DMS53 treated with DMSO at 0.1 percent for 48 hours (cell line): ENCODE results near the gene FUOM.
"Not testable (repeated sequence)": the region's sequence is repeated elsewhere in the genome, so short reads cannot be mapped to it uniquely, and the experiment has no call there.

Source experiments
- DNase-seq: peaks from one replicate; lab custom pipeline; 2025; ENCODE audit not compliant: unreplicated experiment; lab: John Stamatoyannopoulos, UW

FUOM gene

DNA sequence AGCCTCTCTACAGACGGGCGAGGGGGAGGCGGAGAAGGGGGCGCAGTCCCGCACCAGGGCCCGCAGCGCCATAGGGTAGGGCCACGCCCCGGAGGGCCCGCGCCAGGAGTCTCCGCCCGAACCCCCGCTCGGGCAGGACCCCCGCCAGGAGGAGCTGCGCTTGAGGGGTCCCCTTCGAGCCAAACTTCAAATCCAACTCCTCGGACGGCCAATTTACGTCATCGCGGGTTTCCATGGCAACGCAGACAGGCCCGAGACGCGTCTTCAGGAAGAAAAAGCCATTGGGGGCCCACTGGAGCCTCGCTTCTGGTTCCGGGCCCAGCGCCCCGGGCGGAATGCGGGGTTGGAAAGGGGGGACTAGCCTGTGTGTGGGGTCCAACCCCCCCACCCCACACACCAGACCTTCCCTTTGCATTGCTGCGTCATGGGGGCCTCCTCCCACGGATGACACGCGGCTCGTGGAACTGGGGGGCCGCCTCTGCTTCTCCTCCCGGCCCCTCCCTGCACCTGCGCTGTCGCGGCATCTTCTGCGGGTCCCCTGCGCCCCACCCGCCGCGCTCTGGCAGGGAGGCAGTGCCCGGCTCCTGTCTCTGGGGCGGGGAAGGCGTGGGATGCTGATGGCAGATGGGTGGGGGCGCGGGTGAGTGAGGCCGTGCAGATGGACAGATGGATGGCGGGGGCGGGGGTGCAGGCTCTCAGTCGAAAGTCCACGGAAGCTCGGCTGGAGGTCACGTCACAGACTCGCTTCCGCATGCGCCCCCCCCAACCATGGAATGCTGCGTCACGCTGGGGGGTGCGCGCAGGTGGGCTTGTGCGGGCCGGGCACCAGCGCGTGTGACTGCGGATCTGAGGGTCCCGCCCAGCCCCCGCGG, 22.3 kb downstream of the FUOM start:
- peak; percentile 11 for DNase-seq

DNA sequence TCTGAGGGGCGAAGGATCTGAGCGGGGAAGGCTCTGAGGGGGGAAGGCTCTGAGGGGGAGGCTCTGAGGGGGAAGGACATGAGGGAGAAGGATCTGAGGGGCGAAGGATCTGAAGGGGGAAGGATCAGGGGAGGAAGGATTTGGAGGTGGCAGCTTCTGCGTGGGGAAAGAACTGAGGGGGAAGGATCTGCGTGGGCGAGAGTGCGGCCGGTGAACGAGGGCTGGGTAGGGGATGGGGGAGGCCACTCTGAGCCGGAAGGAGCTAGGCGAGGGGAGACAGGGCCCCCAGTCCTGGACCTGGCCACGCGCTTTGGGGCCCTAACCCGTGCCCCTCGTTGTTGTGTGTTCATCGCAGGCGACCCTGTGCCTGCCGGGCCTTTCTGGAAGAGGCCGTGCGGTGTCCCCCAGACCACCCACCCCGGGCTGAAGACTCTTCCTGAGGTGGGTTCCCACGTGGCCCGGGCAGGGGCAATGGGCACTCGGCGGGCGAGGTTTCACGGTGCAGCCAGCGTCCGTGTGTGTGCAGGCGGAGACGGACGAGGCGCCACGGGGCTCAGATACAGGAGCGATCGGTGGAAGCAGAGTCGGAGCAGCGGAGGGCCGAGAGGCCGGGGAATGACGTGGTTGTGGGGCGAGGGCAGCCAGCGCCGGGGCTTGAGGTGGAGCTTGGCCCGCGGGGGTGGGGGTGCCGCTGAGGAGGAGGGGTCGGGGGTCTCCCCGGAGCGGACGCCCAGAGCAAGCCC, 23.1 kb downstream of the FUOM start:
- peak; percentile 5 for DNase-seq

DNA sequence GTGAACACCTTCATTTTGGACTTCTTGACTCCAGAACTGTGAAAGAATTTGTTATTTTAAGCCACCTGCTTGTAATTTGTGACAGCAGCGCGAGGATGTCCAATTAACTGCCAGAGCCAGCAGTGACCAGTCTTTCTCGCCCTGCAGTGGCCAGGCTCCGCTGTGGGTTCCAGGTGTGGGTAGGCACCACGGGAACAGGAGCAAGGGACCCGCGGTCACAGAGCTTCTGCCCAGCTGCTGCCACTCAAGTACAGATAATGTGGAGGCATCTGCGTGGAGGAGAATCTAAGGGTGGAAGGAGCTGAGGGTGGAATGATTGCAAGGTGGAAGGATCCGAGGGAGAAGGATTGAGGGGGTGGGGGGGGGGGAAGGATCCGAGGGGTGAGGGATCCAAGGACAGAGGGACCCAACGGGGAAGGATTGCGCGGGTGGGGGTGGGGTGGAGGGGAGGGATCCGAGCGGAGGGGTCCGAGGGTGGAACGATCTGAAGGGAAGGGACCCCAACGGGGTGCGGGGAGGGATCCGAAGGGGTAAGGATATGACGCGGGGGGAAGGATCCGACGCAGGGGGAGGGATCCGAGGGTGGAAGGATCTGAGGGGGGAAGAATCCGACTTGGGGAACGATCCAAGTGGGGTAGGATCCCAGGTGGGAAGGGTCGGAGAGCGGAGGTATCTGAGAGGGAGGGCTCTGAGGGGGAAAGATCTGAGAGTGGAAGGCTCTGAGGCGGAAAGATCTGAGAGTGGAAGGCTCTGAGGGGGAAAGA, 24.7 kb downstream of the FUOM start:
- DNase-seq: no peak

DNA sequence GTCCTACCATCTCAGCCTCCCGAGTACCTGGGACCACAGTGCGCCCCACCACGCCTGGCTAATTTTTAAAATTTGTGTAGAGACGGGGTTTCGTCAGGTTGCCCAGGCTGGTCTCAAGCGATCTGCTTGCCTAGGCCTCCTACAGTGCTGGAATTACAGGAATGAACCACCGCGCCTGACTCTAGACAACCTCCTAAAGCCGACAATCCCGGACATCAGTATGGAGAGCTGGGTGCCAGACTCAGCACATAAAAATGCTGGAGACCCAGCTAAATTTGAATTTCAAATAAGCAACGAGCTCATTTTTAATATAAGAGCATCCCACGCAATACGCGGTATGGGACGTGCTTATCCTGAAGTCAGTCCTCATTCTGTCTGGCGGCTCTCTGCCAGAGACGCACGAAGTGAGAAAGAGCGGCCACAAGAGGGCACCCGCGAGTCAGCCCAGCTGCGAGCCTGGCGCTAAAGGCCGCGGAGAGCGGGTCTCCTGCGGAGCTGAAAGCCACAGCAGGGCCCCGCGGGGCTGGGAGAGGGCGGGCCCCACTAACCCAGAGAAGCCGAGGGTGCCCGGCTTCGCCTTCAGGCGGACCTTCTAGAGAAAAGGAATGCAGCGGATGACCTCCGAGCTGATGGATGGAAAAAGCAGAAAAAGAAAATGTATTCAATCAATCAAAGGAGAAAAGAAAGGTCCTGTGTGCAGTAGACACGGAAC, 28.2 kb downstream of the FUOM start:
- peak; percentile 79 for DNase-seq

DNA sequence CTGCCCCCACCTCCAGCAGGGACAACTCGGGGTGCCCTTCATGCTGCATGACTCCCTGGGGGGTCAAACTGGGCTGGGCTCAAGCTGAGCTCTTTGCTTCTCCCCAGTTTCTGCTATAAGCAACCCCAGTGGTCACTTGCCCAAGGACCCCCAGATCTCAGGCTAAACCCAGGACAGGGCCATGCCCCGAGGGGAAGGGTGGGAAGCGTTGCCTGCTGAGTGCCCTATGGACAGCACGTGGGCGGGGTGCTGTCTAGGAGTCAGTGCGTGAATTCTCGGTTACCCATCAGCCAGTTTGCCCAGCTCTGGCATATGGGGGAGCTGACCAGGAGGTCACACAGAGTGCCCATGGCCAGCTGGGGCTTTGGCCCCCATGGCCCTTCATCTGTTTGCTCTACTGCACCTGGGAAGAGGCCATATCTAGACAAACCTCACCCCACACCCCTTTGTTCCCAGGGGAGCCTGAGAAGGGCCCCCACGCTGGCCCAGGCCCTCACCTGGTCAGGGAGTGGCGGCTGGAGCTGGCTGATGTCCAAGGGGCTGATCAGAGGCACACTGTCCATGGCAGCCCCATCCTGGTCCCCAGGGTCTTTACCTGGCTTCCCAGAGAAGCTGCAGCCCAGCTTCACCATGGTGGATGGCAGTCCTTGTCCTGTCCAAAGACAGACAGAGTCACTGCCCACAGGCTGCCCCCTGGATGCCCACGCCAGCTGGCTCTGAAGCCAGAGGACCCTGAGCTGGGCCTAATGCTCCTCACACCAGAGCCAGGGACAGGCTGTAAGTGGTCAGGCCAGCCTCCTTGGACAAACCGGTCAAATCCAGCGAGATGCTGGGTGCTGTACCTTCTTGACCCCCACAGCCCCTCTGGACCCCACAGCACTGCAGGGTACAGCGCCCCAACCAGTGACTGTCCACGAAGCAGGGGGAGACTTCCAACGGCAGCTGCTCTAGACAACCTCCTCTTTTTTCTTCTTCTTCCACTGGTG, 29.2 kb downstream of the FUOM start:
- DNase-seq: no peak

DNA sequence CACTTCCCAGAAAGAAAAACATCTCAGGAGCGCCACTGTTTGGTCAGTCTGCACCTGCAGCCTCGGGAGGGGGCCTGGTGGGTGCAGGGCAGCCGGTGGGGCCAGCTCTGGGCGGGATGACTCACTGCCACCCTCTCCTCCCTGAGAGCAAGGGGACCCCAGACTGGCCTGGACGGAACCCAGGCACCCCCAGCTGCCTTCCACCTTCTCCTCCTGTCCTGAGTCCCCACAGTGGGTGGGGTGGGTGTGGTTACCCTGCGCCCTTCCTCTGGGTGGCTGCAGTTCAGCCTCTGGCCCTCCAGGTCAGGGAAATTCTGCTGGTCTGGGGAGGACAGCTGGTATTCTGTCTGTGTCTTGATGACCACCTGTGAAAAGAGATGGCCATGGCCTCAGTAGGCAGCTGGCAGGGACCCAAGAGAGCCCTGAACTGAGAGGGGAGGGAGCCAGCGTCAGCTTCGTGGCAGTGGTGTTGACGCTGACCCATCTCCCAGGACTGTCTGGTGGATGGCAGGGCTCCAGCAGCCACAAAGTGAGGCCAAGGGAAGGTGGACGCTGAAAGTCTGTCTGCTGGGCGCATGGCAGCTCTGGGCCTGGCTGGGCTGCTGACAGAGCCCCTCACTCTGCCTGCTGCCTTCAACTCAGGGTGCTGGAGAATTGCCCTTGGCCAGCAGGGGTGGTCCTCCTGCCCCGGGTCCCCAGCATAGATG, 30.0 kb downstream of the FUOM start:
- no peak for DNase-seq

DNA sequence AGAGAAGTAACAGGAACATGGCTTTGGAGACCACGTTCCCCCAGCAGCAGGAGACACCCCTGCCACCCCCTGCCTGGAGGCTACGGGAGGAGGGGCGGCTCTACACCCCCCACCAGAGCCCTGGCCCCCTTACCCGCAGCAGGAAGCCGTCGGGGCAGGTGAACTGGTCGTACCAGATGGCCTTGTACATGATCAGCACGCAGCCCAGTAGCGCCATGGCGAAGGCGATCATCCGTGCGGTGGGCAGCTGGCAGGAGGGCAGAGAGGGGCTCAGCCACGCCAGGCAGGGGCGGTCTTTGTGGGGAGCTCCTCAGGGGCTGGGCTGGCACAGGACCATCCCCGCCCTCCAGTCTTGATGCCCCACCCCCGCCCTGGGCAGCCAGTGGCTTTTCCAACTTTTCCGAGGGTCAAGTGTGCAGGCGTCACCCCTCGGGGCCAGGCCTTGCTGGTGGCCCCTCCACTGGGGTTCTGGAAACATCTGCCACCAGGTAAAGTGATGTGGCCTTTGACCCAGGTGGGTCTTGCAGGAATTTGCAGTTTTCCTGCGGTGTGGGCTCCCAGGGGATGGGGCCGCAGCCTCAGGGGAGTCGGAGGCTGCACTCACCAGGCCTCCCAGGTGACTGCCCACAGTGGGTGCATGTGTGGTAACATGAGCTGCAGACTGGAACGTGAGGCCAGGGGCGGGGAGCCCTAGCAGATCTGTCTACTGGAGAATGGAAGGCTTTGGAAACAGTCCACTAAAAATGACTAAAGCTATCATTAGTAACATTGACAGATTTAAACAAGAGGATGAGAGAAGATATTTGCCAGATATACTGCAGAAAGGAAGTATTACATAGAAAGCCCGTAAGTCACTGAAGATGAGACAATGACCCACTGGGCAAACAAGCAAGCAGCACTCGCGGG, 30.8 kb downstream of the FUOM start:
- peak; percentile 28 for DNase-seq

DNA sequence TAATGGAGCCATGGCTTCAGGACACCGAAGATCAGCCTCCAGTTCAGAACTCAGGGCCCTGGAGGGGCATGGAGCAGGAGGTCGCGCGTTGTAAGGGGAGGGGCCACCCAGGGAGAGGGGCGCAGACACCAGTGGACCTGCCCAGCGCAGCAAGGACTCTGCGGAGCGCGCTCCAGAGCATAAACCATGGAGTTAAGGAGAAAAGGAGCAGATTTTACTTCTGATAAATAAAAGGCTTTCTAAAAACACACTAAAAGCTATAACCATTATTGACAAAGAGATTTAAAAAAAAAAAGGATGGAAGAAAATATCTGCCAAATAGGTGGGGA, 31.6 kb downstream of the FUOM start:
- DNase-seq: no peak

DNA sequence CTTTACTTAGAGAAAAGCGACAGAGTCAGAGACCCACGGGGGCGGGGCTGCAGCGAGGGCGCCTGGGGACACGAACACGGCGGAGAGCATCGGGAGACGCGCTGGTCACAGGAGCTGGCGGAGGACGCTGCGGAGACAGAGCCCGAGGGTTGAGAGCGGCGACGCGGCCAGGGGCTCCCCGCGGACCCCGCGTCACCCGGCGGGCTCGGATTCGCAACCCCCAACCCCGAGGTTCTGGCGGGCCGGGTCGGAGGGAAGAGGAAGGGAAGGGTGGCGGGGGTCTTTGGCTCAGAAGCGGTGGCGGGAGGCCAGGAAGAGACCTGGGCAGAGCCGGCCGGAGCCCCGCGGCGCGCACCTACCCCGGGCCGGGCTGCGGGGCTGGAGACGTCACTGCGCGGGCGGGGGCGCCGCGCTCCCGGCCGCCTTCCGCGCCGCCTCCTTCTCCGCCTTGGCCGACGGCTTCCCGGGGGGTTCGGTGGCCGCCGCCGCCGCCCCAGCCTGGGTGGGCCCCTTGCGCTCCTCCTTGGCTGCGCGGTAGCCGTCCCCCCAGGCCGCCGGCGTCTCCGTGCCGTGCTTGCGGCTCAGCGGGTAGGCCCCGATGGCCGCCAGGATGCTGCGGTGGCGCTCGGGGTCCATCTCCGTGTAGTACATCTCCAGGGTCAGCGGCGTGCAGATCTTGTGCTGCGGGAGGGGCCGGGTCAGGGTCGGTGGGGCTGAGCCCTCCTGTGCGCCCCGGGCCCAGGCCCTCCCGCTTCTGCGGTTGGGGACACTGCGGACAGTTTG, 32.2 kb downstream of the FUOM start:
- DNase-seq: peak; percentile 14

DNA sequence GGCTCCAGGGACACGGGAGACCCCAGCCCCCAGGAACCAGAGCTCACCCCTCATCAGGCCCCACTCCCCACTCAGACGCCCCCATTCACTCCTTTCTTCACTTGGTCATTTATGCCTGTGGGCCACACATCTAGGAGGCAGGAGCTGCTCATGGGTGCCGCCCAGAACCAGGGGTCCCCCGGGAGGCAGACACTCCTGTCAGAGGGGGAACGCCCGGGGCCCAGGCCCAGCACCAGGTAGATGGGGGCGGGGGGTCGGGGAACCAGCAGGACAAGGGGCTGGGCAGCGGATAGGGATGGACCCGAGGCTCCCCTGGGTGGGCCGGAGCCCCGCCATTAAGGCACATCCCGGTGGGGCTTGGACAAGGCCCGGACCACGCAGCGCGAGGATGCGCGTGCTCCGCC, 33.0 kb downstream of the FUOM start:
- DNase-seq: no peak

DNA sequence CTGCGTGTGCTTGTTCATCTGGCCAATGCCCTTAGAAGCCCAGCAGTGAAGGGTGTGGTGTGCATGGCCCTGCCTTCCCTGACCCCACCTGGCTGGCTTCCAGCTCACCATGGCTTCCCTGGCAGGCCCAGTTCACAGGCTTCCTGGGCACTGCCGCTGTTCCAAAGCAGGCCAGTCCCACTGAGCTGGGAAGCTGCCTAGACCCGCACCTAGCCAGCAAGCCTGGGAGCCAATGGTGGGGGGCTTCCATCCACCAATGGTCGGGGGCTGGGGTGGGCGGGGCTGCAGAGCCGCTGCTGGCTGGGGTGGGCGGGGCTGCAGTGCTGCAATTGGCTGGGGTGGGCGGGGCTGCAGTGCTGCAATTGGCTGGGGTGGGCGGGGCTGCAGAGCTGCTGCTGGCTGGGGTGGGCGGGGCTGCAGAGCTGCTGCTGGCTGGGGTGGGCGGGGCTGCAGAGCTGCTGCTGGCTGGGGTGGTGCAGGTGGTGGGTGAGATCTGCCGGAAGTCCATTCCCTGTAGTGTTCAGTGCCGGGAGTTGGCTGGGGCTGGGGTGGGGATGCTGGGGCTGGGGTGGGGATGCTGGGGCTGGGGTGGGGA, 33.5 kb downstream of the FUOM start:
- peak; percentile 61 for DNase-seq

DNA sequence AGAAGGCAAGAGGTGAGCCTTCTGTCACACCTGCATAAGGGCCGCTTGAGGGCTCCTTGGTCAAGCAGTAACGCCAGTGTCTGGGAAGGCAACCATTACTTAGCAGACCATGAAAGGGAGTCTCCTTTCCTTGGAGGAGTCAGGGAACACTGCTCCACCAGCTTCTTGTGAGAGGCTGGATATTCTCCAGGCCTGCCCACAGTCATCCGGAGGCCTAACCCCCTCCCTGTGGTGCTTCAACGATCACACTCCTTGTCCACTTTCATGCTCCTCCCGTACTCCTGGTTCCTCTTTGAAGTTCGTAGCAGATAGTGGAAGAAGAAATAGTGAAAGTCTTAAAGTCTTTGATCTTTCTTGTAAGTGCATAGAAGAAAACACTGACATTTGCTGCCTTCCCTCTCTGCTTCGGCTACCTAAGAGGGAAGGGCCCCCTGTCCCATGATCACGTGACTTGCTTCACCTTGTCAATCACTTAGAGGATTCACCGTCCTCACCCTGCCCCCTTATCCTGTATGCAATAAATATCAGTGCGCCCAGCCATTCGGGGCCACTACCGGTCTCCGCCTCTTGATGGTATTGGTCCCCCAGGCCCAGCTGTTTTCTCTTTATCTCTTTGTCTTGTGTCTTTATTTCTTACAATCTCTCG, 35.6 kb downstream of the FUOM start:
- DNase-seq: not testable (repeated sequence)

DNA sequence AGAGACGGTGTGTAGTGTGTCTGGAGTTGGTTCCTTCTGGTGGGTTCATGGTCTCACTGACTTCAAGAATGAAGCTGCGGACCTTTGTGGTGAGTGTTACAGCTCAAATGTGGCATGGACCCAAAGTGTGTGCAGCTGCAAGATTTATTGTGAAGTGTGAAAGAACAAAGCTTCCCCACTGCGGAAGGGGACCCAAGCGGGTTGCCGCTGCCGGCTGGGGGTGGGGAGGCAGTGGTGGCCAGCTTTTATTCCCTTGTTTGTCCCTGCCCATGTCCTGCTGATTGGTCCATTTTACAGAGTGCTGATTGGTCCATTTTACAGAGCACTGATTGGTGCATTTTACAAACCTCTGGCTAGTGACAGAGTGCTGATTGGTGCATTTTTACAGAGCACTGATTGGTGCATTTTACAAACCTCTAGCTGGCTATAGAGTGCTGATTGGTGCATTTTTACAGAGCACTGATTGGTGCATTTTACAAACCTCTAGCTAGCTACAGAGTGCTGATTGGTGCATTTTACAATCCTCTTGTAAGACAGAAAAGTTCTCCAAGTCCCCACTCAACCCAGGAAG, 36.9 kb downstream of the FUOM start:
- DNase-seq: not testable (repeated sequence)

DNA sequence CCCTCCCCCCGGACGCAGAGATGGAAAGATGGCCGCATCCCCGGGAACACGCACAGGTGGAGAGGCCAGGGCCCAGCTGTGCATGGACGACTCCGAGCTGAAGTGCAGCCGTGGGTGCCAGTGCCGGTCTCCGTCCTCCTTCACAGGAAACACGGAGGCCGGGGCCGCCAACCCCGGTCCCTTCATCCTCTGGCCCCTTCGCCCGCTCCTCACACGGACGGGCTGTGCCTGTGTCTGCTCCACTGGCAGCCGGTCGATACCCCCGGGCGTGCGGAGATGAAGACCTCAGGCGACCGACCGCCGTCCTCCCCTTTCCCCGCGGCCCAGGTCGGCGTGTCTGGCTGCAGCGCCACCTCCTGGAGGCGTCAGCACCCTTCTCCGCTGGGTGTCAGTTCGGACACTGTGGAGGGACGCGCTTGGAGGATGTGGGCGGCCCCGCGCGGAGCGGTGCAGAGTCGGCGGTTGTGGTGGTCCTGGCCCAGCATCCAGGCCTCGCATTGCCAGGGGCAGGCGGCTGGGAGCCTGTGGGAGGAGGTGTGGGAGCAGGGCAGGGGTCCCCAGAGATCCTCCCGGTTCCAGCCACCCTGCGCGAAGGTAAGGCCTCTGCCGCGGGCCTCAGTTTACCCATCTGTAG, 39.2 kb downstream of the FUOM start:
- peak; percentile 40 for DNase-seq

DNA sequence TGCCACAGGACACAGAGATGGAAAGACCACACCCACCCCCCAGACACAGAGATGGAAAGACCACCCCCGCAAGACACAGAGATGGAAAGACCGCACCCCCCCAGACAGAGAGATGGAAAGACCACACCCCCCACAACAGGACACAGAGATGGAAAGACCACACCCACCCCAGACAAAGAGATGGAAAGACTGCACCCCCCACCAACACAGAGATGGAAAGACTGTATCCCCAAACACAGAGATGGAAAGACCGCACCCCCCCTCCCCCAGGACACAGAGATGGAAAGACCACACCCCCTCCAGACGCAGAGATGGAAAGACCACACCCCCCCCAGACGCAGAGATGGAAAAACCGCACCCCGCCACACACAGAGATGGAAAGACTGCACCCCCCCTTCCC, 41.1 kb downstream of the FUOM start:
- no peak for DNase-seq

DNA sequence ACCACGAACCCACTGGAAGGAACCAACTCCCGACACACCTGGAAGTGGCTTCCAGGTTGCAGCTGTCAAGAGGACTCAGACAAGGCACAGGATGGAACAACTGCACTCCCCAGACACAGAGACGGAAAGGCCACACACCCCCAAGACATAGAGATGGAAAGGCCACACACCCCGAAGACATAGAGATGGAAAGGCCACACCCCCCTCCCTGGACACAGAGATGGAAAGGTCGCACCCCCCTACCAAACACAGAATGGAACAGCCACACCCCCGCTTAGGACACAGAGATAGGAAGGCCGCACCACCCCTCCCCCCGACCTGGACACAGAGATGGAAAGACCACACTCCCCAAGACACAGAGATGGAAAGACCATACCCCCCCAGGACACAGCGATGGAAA, 41.6 kb downstream of the FUOM start:
- no peak for DNase-seq
